GM12865 (cell line): Measurements from ENCODE around the gene C11orf24.
A peak's percentile ranks its signal among the peaks of the same experiment; 100 is the strongest.

Experiments
- DNase-seq: peaks from one replicate; pipeline ENCODE4 v3.0.0; 2010; ENCODE audit warnings: low read depth
- H3K4me3 ChIP-seq: 2 replicates; pipeline ENCODE4 v1.5.1; 2011; ENCODE audit warnings: mild to moderate bottlenecking, low read depth, low read length, control low read depth
- CTCF ChIP-seq: IDR thresholded peaks from 2 replicates; pipeline ENCODE4 v1.5.1; 2011; ENCODE audit warnings: low read length, control low read depth, low read depth, inconsistent platforms; ENCODE audit not compliant: insufficient read depth; ENCODE audit errors: missing control alignments

C11orf24 gene

DNA sequence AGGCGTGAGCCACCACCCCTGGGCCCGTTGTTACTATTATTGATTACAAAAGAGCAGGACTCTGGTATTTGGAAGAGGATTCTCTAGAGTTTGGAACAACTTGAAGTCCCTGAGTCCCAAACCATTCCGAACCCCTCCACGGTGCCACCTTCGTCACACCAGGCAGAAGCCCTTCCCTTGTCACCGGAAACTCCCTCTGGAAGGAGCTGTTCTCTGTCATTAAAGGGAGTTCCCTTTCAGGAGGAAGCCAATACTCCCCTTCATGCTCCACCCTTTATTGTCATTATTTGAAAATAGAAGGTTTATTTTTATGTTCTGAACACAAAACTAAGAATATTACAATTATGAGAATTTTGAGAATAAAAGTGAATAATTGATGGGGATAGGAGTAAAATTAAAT lies 5.1 kb upstream of the C11orf24 start:
- no peak for DNase-seq
- TF ChIP-seq CTCF: no peak
- H3K4me3 ChIP-seq: no peak overlapping the region

- no peak for TF ChIP-seq CTCF
- H3K4me3 ChIP-seq: no peak overlapping the region
- DNase-seq: no peak
Observed at GRCh38 chr11:68275721-68276507, 4.1 kb upstream of the C11orf24 start.

DNA sequence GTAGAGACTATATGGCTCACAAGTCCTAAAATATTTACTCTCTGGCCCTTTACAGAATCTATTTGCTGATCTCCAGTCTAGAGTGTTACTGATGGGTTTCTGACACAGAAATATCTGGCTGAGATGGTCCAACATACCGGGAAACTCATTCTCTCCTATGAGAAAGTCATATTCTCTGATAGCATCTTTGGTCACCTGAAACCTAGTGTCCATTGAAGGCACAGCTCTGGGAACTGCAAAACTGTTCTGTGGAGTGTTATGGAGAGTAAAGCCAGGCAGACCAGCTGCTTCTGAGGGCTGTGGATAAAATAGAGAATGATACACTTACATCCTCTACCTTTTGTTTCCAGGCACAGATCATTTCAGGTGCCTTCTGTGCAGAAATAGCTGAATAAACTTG lies 2.5 kb upstream of the C11orf24 start:
- no peak for TF ChIP-seq CTCF
- DNase-seq: no peak
- no peak overlapping the region; the same call in 1 of the 2 replicates for H3K4me3 ChIP-seq

DNA sequence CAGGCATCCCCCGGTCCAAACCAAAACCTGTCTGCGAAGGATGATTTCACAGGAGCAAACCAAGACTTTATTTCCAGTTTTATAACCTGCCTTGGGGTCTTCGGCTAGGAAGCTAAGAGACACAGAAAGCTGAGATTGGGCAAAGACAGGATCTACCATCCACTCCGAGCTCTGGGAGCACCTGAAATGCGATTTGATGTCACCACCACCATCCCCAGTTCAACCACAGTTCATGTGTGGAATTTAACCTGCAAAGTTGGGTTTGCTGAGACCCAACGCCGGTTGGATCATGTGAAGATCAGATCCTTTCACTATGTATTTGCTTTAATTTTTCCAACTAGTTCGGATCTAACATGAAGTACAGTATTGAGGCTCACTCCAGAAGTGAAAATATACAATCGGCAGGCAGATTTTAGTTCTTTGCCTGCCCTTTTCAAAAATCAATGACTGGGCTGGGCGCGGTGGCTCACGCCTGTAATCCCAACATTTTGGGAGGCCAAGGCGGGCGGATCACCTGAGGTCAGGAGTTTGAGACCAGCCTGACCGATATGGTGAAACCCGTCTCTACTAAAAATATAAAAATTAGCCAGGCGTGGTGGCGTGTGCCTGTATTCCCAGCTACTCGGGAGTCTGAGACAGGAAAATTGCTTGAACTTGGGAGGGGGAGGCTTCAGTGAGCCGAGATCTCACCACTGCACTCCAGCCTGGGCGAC lies 1.4 kb upstream of the C11orf24 start:
- peak; percentile 41 for DNase-seq
- TF ChIP-seq CTCF: no peak
- H3K4me3 ChIP-seq: peak overlapping the region; percentile 98

DNA sequence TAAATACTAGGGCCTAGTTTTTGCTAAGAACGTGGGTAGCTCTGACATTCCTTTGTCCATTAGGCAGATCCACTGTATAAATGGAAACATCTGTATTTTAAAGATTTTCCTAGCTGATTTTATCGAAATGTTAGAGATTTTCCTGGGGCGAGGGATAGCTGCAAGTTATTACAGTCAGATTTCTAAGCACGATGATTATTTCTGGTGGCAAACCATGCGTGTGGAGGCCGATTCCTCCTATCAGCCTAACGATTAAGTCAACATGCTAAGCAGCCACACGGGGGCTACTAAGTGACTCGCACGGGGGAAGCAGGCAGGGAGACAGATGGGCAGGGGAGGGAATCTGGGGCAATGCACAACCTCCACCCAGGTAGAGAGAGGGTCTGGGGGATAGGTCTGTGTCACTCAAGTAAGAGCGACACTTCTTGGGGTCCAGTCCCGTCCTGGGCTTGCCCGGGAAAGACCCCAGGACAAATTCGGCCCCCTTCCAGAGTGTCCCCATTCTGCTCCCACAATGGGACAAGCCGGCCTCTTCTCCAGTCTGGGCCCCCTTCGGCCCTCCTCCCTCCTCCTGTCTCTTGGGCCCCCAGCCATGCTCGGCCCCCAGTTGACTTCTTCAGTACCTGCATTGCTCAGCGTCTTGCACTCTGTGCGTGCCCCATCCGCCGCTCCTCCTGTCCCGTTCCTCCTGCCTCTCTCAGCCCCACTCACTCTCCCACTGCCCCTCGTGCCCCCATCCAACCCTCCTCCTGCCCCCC lies 571 bp downstream of the C11orf24 start:
- peak overlapping the region; percentile 98 for H3K4me3 ChIP-seq
- DNase-seq: peak; percentile 90
- TF ChIP-seq CTCF: peak; percentile 61

DNA sequence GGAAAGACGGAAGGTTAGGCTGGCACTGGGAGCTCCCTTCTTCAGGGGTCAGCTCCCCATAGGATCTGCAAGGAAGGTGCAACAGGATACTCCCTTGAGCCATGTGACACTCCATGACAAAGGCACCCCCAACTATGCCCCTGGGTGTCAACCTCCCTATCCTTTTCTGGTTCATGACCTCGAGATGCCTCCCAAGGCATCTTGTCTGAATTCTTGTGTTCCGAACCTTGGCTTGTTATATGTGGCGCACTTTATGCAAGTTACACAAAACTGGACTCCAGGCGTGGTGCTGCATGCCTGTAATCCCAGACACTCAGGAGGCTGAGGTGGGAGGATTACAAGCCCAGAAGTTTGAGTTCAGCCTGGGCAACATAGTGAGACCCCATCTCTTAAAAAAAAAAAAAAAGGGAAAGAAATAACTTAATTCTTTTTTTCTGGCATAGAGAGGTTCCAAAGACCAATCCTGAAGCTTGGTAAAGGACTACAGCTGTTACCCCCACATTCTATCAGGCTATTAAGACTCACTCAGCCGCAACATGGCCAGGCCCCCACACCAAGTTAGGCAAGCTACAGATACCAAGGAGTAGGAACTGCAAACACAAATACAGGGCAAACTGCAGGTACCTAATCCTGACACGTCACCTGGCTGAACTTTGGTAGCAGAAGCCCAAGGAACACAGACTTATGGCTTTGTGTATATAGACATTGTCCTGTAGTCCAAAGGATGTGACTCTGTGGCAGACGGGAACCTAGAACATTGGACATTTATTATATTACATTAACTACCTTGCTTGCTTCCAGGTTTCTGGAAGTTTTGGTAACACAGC lies 1.4 kb downstream of the C11orf24 start:
- H3K4me3 ChIP-seq: peak overlapping the region; percentile 98
- no peak for TF ChIP-seq CTCF
- DNase-seq: no peak
